ENCODE measurements around the gene ULK1.

Gene ULK1

GRCh38 chr12:131894981-131895639 is 688 bp downstream of the ULK1 start:
- H3K36me3 Mint-ChIP-seq (ENCODE audit: low read depth) = no peaks in the 10 kb centered on the region
- peak overlapping the region; percentile 79 for H3K4me3 Mint-ChIP-seq
- DNase-seq (no peak), ATAC-seq (no peak)
- peak overlapping the region; percentile 68 for H3K27ac Mint-ChIP-seq
- H3K9me3 Mint-ChIP-seq = no peaks in the 10 kb centered on the region
- no peaks in the 10 kb centered on the region for H3K27me3 Mint-ChIP-seq
- peaks cover 10% of the 10 kb centered on the region for H3K4me1 Mint-ChIP-seq

GRCh38 chr12:131895640-131896079 is 1.2 kb downstream of the ULK1 start:
- ATAC-seq = peak; percentile 17
- no peak for DNase-seq
- peaks cover 10% of the 10 kb centered on the region for H3K4me1 Mint-ChIP-seq
- peak overlapping the region; percentile 79 for H3K4me3 Mint-ChIP-seq
- H3K27me3 Mint-ChIP-seq = no peaks in the 10 kb centered on the region
- H3K27ac Mint-ChIP-seq = peak overlapping the region; percentile 68
- H3K9me3 Mint-ChIP-seq = no peaks in the 10 kb centered on the region
- no peaks in the 10 kb centered on the region for H3K36me3 Mint-ChIP-seq (ENCODE audit: low read depth)

- peaks cover 10% of the 10 kb centered on the region for H3K4me1 Mint-ChIP-seq
- H3K4me3 Mint-ChIP-seq = peak overlapping the region; percentile 79
- no peaks in the 10 kb centered on the region for H3K27me3 Mint-ChIP-seq
- DNase-seq = peak; percentile 78
- no peaks in the 10 kb centered on the region for H3K9me3 Mint-ChIP-seq
- peak; percentile 78 for ATAC-seq
- H3K27ac Mint-ChIP-seq = no peak overlapping the region
- no peaks in the 10 kb centered on the region for H3K36me3 Mint-ChIP-seq (ENCODE audit: low read depth)
These were observed 1.8 kb downstream of the ULK1 start for GRCh38 chr12:131896080-131896810.

GRCh38 chr12:131896811-131897270 is 2.4 kb downstream of the ULK1 start:
- ATAC-seq (no peak), DNase-seq (no peak)
- H3K27me3 Mint-ChIP-seq = no peaks in the 10 kb centered on the region

GRCh38 chr12:131897276-131897675 is 2.9 kb downstream of the ULK1 start:
- Mint-ChIP-seq H3K27ac (no peak overlapping the region), H3K27me3 (no peaks in the 10 kb centered on the region), H3K36me3 (ENCODE audit: low read depth) (no peaks in the 10 kb centered on the region), H3K9me3 (no peaks in the 10 kb centered on the region), H3K4me3 (peak overlapping the region; percentile 26), H3K4me1 (peaks cover 10% of the 10 kb centered on the region)
- DNase-seq (no peak), ATAC-seq (no peak)

More at GRCh38 chr12:131896811-131897270, 2.4 kb downstream of the ULK1 start:
- Mint-ChIP-seq H3K9me3 (no peaks in the 10 kb centered on the region), H3K27ac (no peak overlapping the region), H3K36me3 (ENCODE audit: low read depth) (no peaks in the 10 kb centered on the region), H3K4me3 (peak overlapping the region; percentile 26), H3K4me1 (peaks cover 10% of the 10 kb centered on the region)

GRCh38 chr12:131897875-131898274 is 3.5 kb downstream of the ULK1 start:
- Mint-ChIP-seq H3K4me1 (peaks cover 10% of the 10 kb centered on the region), H3K27ac (no peak overlapping the region), H3K9me3 (no peaks in the 10 kb centered on the region), H3K27me3 (no peaks in the 10 kb centered on the region), H3K4me3 (no peak overlapping the region), H3K36me3 (ENCODE audit: low read depth) (no peaks in the 10 kb centered on the region)
- ATAC-seq = no peak
- DNase-seq = no peak

DNA sequence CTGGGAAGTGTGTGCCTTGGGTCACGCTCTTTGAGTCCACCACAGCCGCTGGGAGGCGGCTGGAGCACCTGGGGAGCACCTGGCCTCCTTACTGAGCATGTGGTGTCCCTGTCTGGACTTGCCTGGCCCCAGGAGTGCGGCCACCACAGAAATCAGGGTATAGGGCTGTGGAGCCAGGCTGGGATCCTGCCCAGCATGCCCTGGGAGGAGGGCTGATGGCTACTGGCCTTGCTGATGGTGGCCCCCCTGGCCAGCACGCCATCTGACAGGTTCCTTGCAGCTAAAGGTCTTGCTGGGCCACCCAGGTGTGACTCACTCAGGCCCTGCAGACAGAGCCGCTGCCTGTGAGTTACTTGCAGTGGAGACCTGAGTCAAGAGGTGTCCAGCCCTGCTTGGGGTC is 6.0 kb downstream of the ULK1 start:
- no peak overlapping the region for H3K4me3 Mint-ChIP-seq
- H3K27me3 Mint-ChIP-seq = no peaks in the 10 kb centered on the region
- DNase-seq = no peak
- no peaks in the 10 kb centered on the region for H3K36me3 Mint-ChIP-seq (ENCODE audit: low read depth)
- ATAC-seq = no peak
- no peak overlapping the region for H3K27ac Mint-ChIP-seq
- H3K4me1 Mint-ChIP-seq = peaks cover 10% of the 10 kb centered on the region
- no peaks in the 10 kb centered on the region for H3K9me3 Mint-ChIP-seq

GRCh38 chr12:131901431-131902331 is 7.3 kb downstream of the ULK1 start:
- Mint-ChIP-seq H3K4me3 (no peak overlapping the region), H3K27ac (no peak overlapping the region)

DNA sequence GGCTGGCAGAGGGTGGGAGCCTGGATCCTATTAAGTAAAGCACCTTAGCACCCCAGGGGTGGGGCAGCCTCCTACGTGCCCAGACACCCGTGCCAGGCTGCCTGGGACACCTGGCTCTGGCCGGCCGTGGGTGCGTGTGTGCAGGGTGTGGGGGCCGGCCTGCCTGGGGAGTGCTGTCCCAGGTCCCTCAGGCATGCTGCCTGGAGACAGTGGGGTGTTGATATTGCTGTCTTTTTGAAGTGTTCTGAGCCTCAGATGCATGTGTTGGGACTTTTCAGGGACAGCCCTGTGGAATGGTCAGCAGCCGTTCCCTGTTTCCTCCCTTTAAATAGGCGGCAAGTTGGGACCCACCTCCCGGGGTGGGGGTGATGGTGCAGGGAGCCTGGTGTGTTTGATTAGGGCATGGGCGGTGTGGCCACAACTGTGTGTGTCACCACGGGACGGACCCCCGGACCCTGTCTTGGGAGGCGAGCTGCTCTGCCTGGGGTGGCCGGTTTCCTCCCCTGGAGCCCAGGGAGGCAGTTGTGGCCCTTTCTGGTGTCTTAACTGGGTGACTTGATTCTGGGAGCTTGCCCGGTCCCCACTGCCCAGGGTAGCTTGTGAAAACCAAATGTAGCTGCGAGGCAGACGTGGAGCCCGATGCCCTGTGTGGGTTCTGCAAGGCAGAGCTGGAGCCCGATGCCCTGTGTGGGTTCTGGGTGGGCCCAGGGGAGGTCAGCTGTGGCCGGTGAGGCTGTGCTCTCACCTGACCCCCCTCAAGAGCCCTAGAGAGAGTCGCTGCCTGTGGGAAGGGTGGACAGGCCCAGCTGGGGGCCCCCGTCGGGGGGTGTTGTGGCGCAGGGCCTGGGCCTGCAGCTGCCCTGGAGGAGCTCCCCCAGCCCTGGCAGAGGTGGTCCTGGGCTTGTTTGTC is 8.2 kb downstream of the ULK1 start:
- no peak for DNase-seq
- Mint-ChIP-seq H3K36me3 (ENCODE audit: low read depth) (no peaks in the 10 kb centered on the region), H3K27me3 (no peaks in the 10 kb centered on the region), H3K9me3 (no peaks in the 10 kb centered on the region), H3K27ac (no peak overlapping the region), H3K4me1 (peaks cover 6% of the 10 kb centered on the region), H3K4me3 (no peak overlapping the region)
- no peak for ATAC-seq

More at GRCh38 chr12:131901431-131902331, 7.3 kb downstream of the ULK1 start:
- Mint-ChIP-seq H3K36me3 (ENCODE audit: low read depth) (no peaks in the 10 kb centered on the region), H3K4me1 (peaks cover 10% of the 10 kb centered on the region), H3K27me3 (no peaks in the 10 kb centered on the region), H3K9me3 (no peaks in the 10 kb centered on the region)
- ATAC-seq = no peak
- DNase-seq = no peak

DNA sequence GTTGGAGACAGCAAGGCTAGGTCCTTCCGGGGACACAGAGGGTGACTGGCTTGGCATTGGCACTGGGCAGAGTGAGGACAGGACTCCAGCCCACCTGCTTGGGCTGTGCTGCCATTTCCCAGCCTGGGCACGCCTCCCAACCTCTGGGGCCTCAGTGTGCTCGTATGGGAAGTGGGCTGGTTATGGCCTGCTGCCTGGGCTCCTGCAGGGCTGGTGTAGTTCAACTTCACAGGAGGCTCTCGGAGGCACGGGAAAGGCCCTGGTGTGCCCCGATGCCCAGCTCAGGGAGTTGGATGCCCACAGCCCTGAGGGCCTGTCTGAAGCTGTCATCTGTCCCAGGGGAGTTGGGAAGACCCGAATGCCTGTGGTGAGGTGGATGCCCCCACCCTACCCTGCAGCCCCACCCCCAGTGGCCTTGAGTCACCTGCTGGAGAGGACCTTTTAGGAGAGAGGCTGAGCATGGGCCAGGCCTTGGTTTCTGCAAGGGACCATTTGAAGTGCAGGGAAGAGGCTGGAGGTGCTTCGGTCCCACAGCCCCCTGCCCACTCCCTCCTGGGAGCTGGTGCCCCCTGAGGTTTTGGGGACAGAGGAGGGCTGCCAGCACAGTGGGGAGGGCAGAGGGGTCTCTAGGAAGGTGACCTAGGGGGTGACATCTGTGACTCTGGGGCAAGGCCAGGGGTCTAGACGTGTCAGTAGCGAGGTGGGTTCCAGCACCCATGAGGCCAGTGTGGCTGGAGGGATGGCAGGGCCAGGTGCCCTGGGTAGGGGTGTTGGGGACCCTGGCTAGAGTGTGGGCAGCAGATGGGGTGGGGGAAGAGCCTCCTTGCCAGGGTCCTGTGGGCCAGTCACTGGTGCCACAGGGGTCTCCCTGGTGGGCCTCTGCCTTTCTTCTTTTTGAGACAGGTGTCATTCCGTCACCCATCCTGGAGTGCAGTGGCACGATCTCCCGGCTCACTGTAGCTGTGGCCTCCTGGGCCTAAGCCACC is 9.1 kb downstream of the ULK1 start:
- Mint-ChIP-seq H3K9me3 (no peaks in the 10 kb centered on the region), H3K27me3 (no peaks in the 10 kb centered on the region), H3K27ac (no peak overlapping the region), H3K4me1 (peaks cover 6% of the 10 kb centered on the region), H3K4me3 (no peak overlapping the region), H3K36me3 (ENCODE audit: low read depth) (no peaks in the 10 kb centered on the region)
- ATAC-seq (no peak), DNase-seq (no peak)

DNA sequence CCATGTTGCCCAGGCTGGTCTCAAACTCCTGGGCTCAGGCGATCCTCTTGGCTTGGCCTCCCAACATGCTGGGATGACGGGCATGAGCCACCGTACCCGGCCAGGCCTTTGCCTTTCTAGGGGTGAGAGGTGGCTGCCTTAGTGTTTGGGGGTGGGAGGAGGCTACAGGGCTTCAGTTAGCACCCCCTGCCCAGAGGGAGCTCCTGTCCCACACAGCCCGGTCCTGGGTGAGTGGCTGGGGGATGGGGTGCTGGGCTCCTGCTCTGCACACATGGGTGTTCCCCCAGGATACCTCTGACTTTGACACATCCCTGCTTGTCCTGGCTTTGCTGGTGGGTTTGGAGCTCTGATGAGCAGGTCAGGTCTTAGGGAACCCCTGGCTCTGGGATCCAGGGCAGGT is 9.9 kb downstream of the ULK1 start:
- no peaks in the 10 kb centered on the region for H3K9me3 Mint-ChIP-seq
- H3K4me3 Mint-ChIP-seq = no peak overlapping the region
- no peaks in the 10 kb centered on the region for H3K36me3 Mint-ChIP-seq (ENCODE audit: low read depth)
- no peak overlapping the region for H3K27ac Mint-ChIP-seq
- DNase-seq = no peak
- H3K27me3 Mint-ChIP-seq = no peaks in the 10 kb centered on the region
- ATAC-seq = no peak
- peaks cover 6% of the 10 kb centered on the region for H3K4me1 Mint-ChIP-seq

DNA sequence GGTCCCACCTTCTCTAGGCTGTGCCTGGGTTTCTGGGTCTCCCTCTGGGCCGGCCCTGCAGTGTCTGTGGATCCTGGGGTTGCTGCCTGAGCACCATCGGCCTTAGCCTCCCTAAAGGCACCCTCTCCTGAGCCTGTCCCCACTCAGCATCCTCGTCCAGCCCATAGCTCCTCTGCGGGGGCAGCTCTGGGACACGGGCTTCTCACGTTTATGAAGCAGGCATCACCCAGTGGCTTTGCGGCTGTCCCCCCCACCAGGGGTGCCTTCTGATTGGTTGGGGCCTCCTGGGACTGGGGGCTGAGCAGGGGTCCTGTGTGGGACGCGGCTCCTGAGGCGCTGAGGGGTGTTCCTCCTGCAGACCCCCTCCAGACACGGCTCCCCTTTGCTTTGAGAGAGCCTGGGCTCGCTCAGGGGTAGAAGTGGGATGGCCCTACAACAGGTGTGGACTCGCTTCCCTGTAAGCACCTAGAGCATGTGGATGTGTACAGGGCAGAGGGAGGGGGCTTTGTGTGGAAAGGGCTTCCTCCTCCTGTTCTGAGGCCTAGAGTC is 10.7 kb downstream of the ULK1 start:
- Mint-ChIP-seq H3K27ac (no peak overlapping the region), H3K4me3 (no peak overlapping the region), H3K4me1 (peaks cover 6% of the 10 kb centered on the region), H3K27me3 (no peaks in the 10 kb centered on the region), H3K36me3 (ENCODE audit: low read depth) (no peaks in the 10 kb centered on the region), H3K9me3 (no peaks in the 10 kb centered on the region)
- no peak for DNase-seq
- no peak for ATAC-seq

All from activated naive CD8-positive, alpha-beta T cell treated with anti-CD3 and anti-CD28 coated beads, Interleukin-2, amount 50 U/mL, for 24 hours (primary cell).